Right ventricle myocardium inferior (tissue), 1 donor: ENCODE data around the gene HTT. TPM values are rescaled to one million over a fixed set of nuclear protein-coding genes. Genes with fewer than 3 reads are reported as not detected.
A peak's percentile ranks its signal among the peaks of the same experiment; 100 is the strongest.
"Not testable (repeated sequence)": the region's sequence is repeated elsewhere in the genome, so short reads cannot be mapped to it uniquely, and the experiment has no call there.

ENCODE experiments used
- ATAC-seq: fragments of 200-7000 bp; cut with Tn5 transposase; one replicate; pipeline ENCODE4 v1.9.1; 2020; ENCODE audit warnings: mild to moderate bottlenecking, moderate library complexity
- DNase-seq: peaks from one replicate; pipeline ENCODE4 v3.0.0; 2021; ENCODE audit errors: missing footprints
- intact Hi-C: fragments of 100-400 bp; cut with DNase I; formaldehyde crosslinking; loops from one replicate; pipeline ENCODE4 v1.11.0; 2022
- total RNA-seq: library from RNA; stranded (reverse); fragmentation: NEBNext Ultra II Directional; extraction: Animal tissue kit (Norgen Biotek cat#: 25700); gene quantifications from one replicate; pipeline ENCODE4 v1.2.1, GENCODE V29; 2021
- donor health status: DM: no; HTN: yes; CAD: no; lungs with severe emphysema.

HTT gene
- total RNA-seq, 1 donor from 2014 or later = 24.2 TPM

DNA sequence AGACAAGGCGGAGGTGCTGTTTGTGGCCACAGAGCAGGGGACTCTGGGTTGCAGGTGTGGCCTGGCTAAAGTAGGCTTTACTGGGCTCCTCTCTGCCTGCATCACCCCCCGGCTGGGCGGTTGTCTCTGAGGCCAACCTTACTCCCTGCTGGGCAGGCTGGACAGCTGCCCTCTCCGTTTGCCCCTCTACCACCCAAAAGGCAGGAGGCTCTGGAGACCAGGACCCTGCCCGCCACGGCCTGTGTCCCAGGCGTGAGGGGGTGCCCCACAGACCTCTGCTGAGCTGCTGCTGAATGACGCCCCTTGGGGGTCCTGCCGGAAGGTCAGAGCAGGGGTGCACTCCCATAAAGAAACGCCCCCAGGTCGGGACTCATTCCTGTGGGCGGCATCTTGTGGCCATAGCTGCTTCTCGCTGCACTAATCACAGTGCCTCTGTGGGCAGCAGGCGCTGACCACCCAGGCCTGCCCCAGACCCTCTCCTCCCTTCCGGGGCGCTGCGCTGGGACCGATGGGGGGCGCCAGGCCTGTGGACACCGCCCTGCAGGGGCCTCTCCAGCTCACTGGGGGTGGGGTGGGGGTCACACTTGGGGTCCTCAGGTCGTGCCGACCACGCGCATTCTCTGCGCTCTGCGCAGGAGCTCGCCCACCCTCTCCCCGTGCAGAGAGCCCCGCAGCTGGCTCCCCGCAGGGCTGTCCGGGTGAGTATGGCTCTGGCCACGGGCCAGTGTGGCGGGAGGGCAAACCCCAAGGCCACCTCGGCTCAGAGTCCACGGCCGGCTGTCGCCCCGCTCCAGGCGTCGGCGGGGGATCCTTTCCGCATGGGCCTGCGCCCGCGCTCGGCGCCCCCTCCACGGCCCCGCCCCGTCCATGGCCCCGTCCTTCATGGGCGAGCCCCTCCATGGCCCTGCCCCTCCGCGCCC, 1.1 kb upstream of the HTT start:
- ATAC-seq (no peak), DNase-seq (no peak)
- intact Hi-C loops = loop anchor here (10.0 kb wide), 1 partner anchor 539 kb away; the partner anchor contains the start of gene FAM193A

DNA sequence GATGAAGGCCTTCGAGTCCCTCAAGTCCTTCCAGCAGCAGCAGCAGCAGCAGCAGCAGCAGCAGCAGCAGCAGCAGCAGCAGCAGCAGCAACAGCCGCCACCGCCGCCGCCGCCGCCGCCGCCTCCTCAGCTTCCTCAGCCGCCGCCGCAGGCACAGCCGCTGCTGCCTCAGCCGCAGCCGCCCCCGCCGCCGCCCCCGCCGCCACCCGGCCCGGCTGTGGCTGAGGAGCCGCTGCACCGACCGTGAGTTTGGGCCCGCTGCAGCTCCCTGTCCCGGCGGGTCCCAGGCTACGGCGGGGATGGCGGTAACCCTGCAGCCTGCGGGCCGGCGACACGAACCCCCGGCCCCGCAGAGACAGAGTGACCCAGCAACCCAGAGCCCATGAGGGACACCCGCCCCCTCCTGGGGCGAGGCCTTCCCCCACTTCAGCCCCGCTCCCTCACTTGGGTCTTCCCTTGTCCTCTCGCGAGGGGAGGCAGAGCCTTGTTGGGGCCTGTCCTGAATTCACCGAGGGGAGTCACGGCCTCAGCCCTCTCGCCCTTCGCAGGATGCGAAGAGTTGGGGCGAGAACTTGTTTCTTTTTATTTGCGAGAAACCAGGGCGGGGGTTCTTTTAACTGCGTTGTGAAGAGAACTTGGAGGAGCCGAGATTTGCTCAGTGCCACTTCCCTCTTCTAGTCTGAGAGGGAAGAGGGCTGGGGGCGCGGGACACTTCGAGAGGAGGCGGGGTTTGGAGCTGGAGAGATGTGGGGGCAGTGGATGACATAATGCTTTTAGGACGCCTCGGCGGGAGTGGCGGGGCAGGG, 568 bp downstream of the HTT start:
- ATAC-seq = no peak
- intact Hi-C loops = loop anchor here (10.0 kb wide), 1 partner anchor 540 kb away; the partner anchor contains the start of gene FAM193A
- DNase-seq = peak; percentile 78

DNA sequence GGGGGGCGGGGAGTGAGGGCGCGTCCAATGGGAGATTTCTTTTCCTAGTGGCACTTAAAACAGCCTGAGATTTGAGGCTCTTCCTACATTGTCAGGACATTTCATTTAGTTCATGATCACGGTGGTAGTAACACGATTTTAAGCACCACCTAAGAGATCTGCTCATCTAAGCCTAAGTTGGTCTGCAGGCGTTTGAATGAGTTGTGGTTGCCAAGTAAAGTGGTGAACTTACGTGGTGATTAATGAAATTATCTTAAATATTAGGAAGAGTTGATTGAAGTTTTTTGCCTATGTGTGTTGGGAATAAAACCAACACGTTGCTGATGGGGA, 1.1 kb downstream of the HTT start:
- no peak for ATAC-seq
- intact Hi-C loops = loop anchor here (10.0 kb wide), 1 partner anchor 541 kb away; the partner anchor contains the start of gene FAM193A

DNA sequence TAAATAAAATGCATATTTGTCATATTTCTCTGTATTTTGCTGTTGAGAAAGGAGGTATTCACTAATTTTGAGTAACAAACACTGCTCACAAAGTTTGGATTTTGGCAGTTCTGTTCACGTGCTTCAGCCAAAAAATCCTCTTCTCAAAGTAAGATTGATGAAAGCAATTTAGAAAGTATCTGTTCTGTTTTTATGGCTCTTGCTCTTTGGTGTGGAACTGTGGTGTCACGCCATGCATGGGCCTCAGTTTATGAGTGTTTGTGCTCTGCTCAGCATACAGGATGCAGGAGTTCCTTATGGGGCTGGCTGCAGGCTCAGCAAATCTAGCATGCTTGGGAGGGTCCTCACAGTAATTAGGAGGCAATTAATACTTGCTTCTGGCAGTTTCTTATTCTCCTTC, 3.3 kb downstream of the HTT start:
- DNase-seq = no peak
- intact Hi-C loops = loop anchor here (10.0 kb wide), 1 partner anchor 543 kb away; the partner anchor contains the start of gene FAM193A
- ATAC-seq = no peak

More for the DNA sequence above, 1.1 kb downstream of the HTT start:
- DNase-seq = no peak

DNA sequence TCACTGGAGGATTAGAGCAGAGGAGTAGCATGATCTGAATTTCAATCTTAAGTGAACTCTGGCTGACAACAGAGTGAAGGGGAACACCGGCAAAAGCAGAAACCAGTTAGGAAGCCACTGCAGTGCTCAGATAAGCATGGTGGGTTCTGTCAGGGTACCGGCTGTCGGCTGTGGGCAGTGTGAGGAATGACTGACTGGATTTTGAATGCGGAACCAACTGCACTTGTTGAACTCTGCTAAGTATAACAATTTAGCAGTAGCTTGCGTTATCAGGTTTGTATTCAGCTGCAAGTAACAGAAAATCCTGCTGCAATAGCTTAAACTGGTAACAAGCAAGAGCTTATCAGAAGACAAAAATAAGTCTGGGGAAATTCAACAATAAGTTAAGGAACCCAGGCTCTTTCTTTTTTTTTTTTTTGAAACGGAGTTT, 5.2 kb downstream of the HTT start:
- no peak for ATAC-seq
- intact Hi-C loops = loop anchor here (10.0 kb wide), 1 partner anchor 545 kb away; the partner anchor contains the start of gene FAM193A
- DNase-seq = no peak

DNA sequence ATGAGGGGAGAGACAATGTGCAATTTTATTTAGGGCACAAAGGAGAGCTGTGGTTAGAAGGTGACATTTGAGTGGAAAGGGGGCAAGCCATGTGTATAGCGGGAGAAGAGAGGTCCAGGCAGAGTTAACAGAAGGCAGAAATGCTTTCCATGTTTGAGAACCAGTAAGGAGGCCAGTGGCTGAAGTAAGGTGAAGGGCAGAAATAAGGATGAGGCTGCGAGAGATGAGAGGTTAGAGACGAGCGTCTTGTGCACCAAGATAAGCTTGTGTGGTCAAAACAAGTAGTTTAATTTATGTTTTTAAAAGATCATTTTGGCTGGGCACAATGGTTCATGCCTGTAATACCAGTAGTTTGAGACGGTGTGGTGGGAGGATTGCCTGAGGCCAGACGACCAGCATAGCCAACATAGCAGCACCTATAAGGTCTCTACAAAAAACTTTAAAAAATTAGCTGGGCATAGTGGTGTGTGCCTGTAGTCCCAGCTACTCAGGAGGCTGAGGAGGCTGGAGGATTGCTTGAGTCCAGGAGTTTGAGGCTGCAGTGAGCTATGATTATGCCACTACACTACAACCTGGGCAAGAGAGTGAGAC, 8.5 kb downstream of the HTT start:
- DNase-seq (no peak), ATAC-seq (no peak)
- intact Hi-C loops = no loop called here

DNA sequence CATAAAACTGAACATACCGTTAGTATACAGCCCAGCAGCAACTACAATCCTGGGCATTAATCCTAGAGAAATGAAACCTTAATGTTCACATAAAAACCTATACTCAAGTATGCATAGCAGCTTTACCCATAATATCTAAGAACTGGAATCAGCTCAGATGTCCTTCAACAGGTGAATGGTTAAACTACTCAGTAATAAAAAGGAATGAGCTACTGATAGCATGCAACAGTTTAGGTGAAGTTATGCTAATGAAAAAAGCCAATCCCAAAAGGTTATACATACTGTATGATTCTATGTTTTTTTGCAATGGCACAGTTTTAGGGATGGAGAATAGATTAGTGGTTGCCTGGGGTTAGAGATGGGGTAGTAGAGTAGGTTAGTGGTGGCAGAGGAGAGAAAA, 9.3 kb downstream of the HTT start:
- intact Hi-C loops = no loop called here
- ATAC-seq (no peak), DNase-seq (no peak)

DNA sequence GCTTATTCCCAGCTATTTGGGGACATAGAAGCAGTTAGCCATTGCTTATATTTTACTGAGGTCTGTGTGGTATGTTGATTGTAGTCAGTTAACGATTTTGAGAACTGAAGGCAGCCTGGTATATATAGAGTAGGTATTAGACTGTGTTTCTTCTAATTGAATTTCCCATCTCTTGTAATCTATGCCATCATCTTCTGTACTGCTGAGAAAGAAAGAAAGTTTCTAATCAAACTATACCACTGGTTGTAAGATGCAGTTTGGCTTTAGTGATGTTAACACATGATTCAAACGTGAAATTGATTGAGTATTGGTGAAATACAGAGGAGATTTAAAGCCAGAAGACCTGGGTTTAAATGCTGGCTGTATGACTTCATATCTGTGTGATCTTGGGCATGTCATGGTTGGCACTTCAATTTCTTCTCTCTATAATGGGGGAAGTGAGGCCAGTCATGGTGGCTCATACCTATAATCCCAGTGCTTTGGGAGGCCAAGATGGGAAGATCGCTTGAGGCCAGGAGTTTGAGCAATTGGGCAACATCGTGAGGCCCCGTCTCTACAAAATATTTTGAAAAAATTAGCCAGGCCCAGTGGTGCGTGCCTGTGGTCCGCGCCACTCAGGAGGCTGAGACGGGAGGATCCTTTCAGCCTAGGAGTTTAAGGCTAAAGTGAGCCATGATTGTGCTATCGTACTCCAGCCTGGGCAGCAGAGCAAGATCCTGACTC, 11.6 kb downstream of the HTT start:
- intact Hi-C loops = no loop called here
- DNase-seq (no peak), ATAC-seq (no peak)

DNA sequence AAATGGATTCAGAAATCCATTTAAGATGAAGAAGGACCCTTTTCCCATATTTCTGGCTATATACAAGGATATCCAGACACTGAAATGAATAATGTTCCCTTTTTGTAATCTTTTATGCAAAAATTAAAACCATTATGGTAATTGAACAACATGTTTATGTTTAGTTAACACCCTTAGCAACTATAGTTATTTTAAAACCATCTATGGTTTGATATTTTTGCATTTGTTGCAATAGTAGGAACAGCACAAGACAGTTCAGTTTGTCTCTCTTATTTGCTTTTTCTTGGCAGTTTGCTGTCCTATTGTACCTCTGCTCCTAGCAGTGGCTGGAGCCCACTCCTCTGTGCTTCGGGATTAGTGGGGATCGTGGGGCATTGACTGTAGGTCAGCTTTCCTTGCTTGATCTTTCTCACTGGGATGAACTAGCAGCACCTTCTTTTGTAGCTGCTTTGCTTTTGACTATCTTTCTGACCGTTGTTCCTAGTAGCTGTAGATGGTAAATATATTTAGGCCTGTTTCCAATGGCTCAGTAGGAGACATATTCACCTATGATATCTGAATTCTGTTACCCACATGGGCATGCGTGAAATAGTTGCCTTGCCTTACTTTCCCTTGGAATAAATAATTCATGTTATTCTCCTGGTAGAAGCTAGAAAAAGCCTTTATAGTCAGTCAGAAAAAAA, 12.8 kb downstream of the HTT start:
- intact Hi-C loops = no loop called here
- no peak for ATAC-seq
- DNase-seq = no peak

DNA sequence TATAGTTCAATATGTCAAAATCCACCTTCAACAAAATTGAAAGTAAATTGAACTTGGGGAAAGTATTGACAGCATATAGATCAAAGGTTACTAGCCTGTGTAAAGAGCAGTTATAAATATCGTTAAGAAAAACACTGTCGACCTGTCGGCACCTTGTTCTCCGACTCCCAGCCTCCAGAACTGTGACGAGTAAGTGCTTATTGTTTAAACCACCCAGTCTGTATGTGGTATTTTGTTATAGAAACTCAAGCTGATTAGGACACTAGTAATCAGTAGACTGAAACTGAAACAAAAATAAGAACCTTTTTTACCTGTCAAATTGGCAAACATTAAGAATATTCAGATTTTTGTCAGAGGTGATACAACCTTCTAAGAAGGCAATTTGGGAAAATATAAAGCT, 17.0 kb downstream of the HTT start:
- no peak for ATAC-seq
- intact Hi-C loops = no loop called here
- DNase-seq = no peak

DNA sequence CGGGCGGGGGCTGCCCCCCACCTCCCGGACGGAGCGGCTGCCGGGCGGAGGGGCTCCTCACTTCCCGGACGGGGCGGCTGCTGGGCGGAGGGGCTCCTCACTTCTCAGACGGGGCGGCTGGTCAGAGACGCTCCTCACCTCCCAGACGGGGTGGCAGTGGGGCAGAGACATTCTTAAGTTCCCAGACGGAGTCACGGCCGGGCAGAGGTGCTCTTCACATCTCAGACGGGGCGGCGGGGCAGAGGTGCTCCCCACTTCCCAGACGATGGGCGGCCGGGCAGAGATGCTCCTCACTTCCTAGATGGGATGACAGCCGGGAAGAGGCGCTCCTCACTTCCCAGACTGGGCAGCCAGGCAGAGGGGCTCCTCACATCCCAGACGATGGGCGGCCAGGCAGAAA, 20.2 kb downstream of the HTT start:
- DNase-seq, intact Hi-C loops, ATAC-seq: not testable (repeated sequence)

DNA sequence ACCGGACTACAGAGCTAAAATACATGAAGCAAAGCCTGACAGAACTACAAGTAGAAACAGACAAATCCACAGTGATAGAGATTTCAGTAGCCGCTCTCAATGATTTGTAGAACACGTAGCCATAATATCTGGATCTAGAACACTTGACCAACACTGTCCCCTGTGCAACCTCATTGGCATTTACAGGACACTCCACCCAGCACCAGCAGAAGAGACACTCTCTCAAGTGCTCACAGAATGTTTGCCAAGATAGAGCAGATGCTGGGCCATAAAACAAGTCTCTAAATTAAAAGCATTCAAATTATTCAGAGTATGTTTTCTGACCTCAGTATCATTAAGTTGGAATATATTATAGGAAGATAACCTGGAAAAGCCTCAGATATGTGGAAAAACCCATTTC, 21.7 kb downstream of the HTT start:
- DNase-seq = no peak
- ATAC-seq = no peak
- intact Hi-C loops = no loop called here

DNA sequence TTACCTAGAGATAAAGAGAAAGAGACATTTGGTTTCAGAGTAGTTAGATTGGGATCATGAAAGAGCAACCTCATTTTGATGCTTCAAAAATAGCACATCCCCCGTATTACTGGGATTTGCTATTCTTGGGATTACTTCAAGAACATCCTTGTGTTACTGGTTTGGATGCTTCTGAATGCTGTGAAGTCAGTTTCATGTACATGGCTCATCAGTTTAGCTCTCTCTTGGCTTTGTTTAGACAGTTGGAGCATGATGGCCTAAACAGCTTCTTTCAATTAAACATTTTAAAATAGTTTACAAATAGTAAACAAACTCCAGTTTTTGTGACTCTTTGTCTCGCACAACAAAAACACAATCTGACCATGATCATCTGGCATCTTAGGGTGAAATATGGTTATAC, 23.9 kb downstream of the HTT start:
- DNase-seq = no peak
- intact Hi-C loops = no loop called here
- ATAC-seq = no peak

DNA sequence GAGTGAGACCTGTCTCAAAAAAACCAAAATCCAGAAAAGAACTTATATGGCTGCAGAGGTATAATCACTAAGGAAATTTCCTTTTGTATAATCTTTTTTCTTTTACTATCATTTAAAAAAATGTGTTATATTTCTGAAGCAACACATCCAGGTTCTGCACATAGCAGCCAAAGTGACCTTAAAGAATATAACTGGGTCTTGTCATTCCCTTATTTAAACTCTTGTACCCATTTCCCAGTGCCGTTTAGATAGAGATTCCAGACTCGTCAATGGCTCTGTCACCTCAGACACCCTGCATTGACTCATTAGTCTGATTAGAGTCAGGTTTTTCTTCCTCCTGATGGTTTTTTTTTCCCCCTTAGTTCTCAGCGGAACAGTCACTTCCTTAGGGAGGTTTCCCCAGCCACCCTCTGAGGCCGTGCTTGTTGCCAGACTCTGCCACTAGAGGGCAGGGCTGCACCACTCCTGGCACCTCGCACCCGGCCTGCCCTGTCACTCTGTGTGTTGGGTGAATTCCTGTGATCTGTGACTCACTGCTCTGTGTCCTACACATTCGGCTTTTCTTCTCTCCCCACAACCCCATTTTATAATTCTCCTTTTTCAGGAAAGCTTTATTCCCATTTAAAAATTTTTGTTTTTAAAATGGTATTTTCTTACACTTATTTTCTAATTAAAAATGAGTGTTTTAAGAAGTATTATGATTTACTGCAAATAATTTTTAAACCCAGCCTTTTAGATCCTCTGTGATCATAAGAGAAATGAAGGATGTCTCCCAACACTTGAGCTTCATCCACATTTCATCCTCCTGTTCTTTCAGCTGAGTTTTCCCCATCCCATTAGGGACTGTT, 32.1 kb downstream of the HTT start:
- DNase-seq (peak; percentile 93), ATAC-seq (peak; percentile 98)
- intact Hi-C loops = loop anchor here (2.0 kb wide), 2 partner anchors 16 to 30 kb away; no protein-coding TSS in a partner anchor

DNA sequence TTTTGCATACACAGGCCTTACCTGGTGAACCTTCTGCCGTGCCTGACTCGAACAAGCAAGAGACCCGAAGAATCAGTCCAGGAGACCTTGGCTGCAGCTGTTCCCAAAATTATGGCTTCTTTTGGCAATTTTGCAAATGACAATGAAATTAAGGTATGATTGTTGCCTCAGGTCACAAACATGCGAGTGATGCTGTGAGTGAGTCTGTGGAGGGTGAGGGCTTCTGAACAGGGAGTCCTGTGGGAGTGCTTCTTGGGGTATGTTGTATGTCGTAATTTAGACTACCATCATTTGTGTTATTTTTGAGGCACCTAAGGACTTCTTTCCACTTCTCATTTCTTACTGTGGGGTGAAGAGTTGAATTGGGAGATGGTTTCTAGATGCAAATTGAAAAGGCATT, 32.8 kb downstream of the HTT start:
- DNase-seq = no peak
- no peak for ATAC-seq
- intact Hi-C loops = loop anchor here (2.0 kb wide), 2 partner anchors 16 to 30 kb away; no protein-coding TSS in a partner anchor

DNA sequence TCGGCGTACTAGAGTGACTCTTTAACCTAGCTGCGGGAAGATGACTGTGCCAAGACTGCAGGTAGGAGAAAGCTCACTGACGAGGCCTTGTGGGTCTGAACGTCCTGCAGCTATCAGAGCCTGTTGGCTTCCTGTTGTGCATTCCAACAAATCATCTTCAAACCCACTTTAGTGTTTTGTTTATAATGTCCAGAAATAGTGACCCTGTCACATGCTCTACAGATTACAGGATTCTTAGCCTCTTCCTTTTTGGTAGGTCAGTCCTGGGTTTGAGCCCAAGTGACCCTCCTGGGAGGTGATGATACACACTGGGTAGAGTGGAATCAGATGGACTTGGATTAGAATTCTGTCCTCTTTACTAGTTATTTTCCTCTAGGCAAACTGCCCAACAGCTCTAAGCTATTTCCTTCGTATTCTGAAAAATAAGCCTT, 33.2 kb downstream of the HTT start:
- ATAC-seq (peak; percentile 44), DNase-seq (no peak)
- intact Hi-C loops = loop anchor here (2.0 kb wide), 2 partner anchors 15 to 29 kb away; no protein-coding TSS in a partner anchor

DNA sequence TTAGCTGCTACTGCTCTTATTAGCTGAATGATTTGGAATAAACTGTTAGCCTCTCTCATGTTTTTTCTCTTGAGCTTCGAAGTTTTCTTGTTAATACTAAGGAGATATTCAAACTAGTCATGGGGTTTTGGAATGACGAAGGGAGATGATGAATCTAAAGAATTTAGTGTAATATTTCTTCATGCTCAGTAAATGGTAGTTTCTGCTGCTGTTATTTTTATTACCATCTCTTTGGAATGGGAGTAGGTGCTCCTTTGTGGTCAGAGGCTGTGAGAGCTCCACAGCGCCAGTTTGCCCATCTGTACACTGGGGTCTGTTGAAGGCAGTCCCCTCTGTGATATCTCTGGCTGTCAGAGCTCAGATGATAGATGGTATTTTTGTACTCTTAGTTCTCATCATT, 33.7 kb downstream of the HTT start:
- DNase-seq (no peak), ATAC-seq (no peak)
- intact Hi-C loops = no loop called here
